ENCODE data around the gene SLC29A2. TPM values are rescaled to one million over a fixed set of nuclear protein-coding genes. Genes with fewer than 3 reads are reported as not detected.

SLC29A2 gene
- 3.6 and 7.0 TPM in 2 replicates for total RNA-seq (2022)
- Bru-seq, nascent RNA = percentile 47 among the genes with signal in this experiment
- BruChase-seq, experiment 1, labeled RNA remaining after a 6-hour chase = percentile 34 among the genes with signal in this experiment
- BruChase-seq, experiment 2, labeled RNA remaining after a 2-hour chase = percentile 42 among the genes with signal in this experiment
- long read RNA-seq, transcript SLC29A2-202 (12 exons, 2,514 nt) = major isoform, 12 of 23 reads
- long read RNA-seq, partial matches to known transcripts = 2 of 23 reads
- long read RNA-seq, other reads (novel, unspliced or antisense) = 8 of 23 reads

GRCh38 chr11:66371627-66372415 is at the start of gene SLC29A2:
TSS of gene SLC29A2 (minus strand) at chr11:66371760. CDS start at chr11:66371591, 169 bp downstream.
- DNase-seq (ENCODE audit: unreplicated experiment) = peak; percentile 81
- Mint-ChIP-seq H3K27me3 (ENCODE audit: insufficient read depth, unreplicated experiment) (no peaks in the 10 kb centered on the region), H3K9me3 (ENCODE audit: unreplicated experiment) (no peaks in the 10 kb centered on the region), H3K4me1 (ENCODE audit: insufficient read depth, unreplicated experiment) (peaks cover 8% of the 10 kb centered on the region), H3K36me3 (ENCODE audit: insufficient read depth, unreplicated experiment) (peaks cover 8% of the 10 kb centered on the region), H3K4me3 (ENCODE audit: unreplicated experiment) (peak within 1 kb of the TSS; percentile 76), H3K27ac (ENCODE audit: low read depth, unreplicated experiment) (no peak within 1 kb of the TSS)
- ChIA-PET CTCF (interaction anchor here (0.5 to 5.4 kb wide), 7 partner anchors 8 to 88 kb away, joined by 3 to 38 read pairs (median 4); no protein-coding TSS in a partner anchor), POLR2A (interaction anchor here (0.6 to 2.5 kb wide), 15 partner anchors 8 to 603 kb away, joined by 3 to 8 read pairs (median 4); partner anchors contain the start of genes B4GAT1, BRMS1, RBM4 and YIF1A)
- intact Hi-C loops (cut with micrococcal nuclease) = no loop called here
- no TSS peak for BruUV-seq (replicated peaks)
- TF ChIP-seq CTCF (IDR thresholded peaks at IDR 0.05; ENCODE audit: unreplicated experiment) = no peak

- H3K9me3 Mint-ChIP-seq (ENCODE audit: unreplicated experiment) = peaks cover 7% of the 10 kb centered on the region
- intact Hi-C loops (cut with micrococcal nuclease) = no loop called here
- no peak within 1 kb of the TSS for H3K4me3 Mint-ChIP-seq (ENCODE audit: unreplicated experiment)
- peaks cover 6% of the 10 kb centered on the region for H3K36me3 Mint-ChIP-seq (ENCODE audit: insufficient read depth, unreplicated experiment)
- no TSS peak for BruUV-seq (replicated peaks)
- no peak within 1 kb of the TSS for H3K27ac Mint-ChIP-seq (ENCODE audit: low read depth, unreplicated experiment)
- DNase-seq (ENCODE audit: unreplicated experiment) = no peak
- H3K4me1 Mint-ChIP-seq (ENCODE audit: insufficient read depth, unreplicated experiment) = peaks cover 17% of the 10 kb centered on the region
- no peak for TF ChIP-seq CTCF (IDR thresholded peaks at IDR 0.05; ENCODE audit: unreplicated experiment)
- ChIA-PET POLR2A (interaction anchor here (0.6 to 1.3 kb wide), 8 partner anchors 9 to 256 kb away, joined by 3 to 6 read pairs (median 4); partner anchors contain the start of genes DPP3 and MRPL11), CTCF (interaction anchor here (0.5 to 5.5 kb wide), 8 partner anchors 9 to 446 kb away, joined by 3 to 31 read pairs (median 4); partner anchors contain the start of gene MRPL11)
- peaks cover 65% of the 10 kb centered on the region for H3K27me3 Mint-ChIP-seq (ENCODE audit: insufficient read depth, unreplicated experiment)
Measured at GRCh38 chr11:66420671-66421476, 49.3 kb upstream of the SLC29A2 start, which contains the start of gene NPAS4. TSS of gene NPAS4 (plus strand) at chr11:66421035. CDS start at chr11:66421180, 145 bp downstream.

- no peak overlapping the region for H3K4me3 Mint-ChIP-seq (ENCODE audit: unreplicated experiment)
Measured at GRCh38 chr11:66419825-66420224, 48.3 kb upstream of the SLC29A2 start.

More at GRCh38 chr11:66419825-66420224, 48.3 kb upstream of the SLC29A2 start:
- Mint-ChIP-seq H3K27me3 (ENCODE audit: insufficient read depth, unreplicated experiment) (peaks cover 68% of the 10 kb centered on the region), H3K36me3 (ENCODE audit: insufficient read depth, unreplicated experiment) (peaks cover 6% of the 10 kb centered on the region), H3K4me1 (ENCODE audit: insufficient read depth, unreplicated experiment) (peaks cover 17% of the 10 kb centered on the region), H3K9me3 (ENCODE audit: unreplicated experiment) (peaks cover 7% of the 10 kb centered on the region), H3K27ac (ENCODE audit: low read depth, unreplicated experiment) (no peak overlapping the region)
- ChIA-PET POLR2A (no interaction called here), CTCF (interaction anchor here (5.5 kb wide), 1 partner anchor 11 kb away, joined by 31 read pairs; no protein-coding TSS in a partner anchor)
- intact Hi-C loops (cut with micrococcal nuclease) = no loop called here
- no TSS peak for BruUV-seq (replicated peaks)
- no peak for DNase-seq (ENCODE audit: unreplicated experiment)
- TF ChIP-seq CTCF (IDR thresholded peaks at IDR 0.05; ENCODE audit: unreplicated experiment) = no peak
